Fibroblast of lung (primary cell): ENCODE data around the gene RRP36. TPM values are rescaled to one million over a fixed set of nuclear protein-coding genes. Genes with fewer than 3 reads are reported as not detected.

ENCODE experiments used
- DNase-seq, 2 donors: peaks; one replicate each; pipeline versions ENCODE4 v3.0.0 to v3.0.0-alpha.2; 2010; ENCODE audit warnings: low read depth in 2 of 2
- H2AFZ ChIP-seq: 2 replicates; pipeline ENCODE4 v1.5.1; 2012; ENCODE audit warnings: low read length, control low read depth, inconsistent platforms
- H3K27ac ChIP-seq: 2 replicates; pipeline ENCODE4 v1.5.1; 2011; ENCODE audit warnings: low read length, control low read depth; ENCODE audit not compliant: insufficient read depth
- H3K27me3 ChIP-seq: 2 replicates; pipeline ENCODE4 v1.5.1; 2011; ENCODE audit warnings: mild to moderate bottlenecking, low read length; ENCODE audit not compliant: control insufficient read depth, insufficient read depth
- H3K36me3 ChIP-seq: 2 replicates; pipeline ENCODE4 v1.5.1; 2011; ENCODE audit warnings: low read length; ENCODE audit not compliant: control insufficient read depth, insufficient read depth
- H3K4me1 ChIP-seq: 2 replicates; pipeline ENCODE4 v1.5.1; 2011; ENCODE audit warnings: low read length; ENCODE audit not compliant: control insufficient read depth, insufficient read depth; ENCODE audit errors: extremely low read depth
- H3K4me2 ChIP-seq: 2 replicates; pipeline ENCODE4 v1.5.1; 2011; ENCODE audit warnings: low read length, control low read depth; ENCODE audit not compliant: insufficient read depth; ENCODE audit errors: extremely low read depth
- H3K4me3 ChIP-seq, 4 experiments: fragments of 200-600 bp in 1 of 4; sonication (generic) in 1 of 4; replicated peaks in 1 of 4; 2 replicates each; pipeline ENCODE4 v1.5.1; 2011 to 2016; ENCODE audit warnings: low read length in 4 of 4, low read depth in 3 of 4, mild to moderate bottlenecking in 3 of 4, control low read depth in 2 of 4, inconsistent platforms in 1 of 4, mixed read lengths in 1 of 4; ENCODE audit not compliant: insufficient read depth in 1 of 4; ENCODE audit errors: control extremely low read depth in 1 of 4
- H3K79me2 ChIP-seq: 2 replicates; pipeline ENCODE4 v1.5.1; 2012; ENCODE audit warnings: mild to moderate bottlenecking, low read length, inconsistent platforms; ENCODE audit not compliant: control insufficient read depth, insufficient read depth
- H3K9ac ChIP-seq: 2 replicates; pipeline ENCODE4 v1.5.1; 2011; ENCODE audit warnings: mild to moderate bottlenecking, low read length, control low read depth; ENCODE audit not compliant: insufficient read depth
- H3K9me3 ChIP-seq: 2 replicates; pipeline ENCODE4 v1.5.1; 2012; ENCODE audit warnings: low read depth, low read length; ENCODE audit not compliant: control insufficient read depth, insufficient read depth
- H4K20me1 ChIP-seq: 2 replicates; pipeline ENCODE4 v1.5.1; 2011; ENCODE audit warnings: low read length; ENCODE audit not compliant: control insufficient read depth, insufficient read depth; ENCODE audit errors: extremely low read depth
- CTCF ChIP-seq, 2 donors: IDR thresholded peaks in 1 of 2; conservative IDR thresholded peaks in 1 of 2; 1 replicate in 1 of 2; 2 replicates in 1 of 2; pipeline ENCODE4 v1.5.1; 2011 to 2012; ENCODE audit warnings: low read length in 2 of 2, control low read depth in 1 of 2, inconsistent platforms in 1 of 2, low read depth in 1 of 2, mild to moderate bottlenecking in 1 of 2
- EZH2 ChIP-seq: IDR thresholded peaks from 2 replicates; pipeline ENCODE4 v1.5.1; 2012; ENCODE audit warnings: low read length, control low read depth, mild to moderate bottlenecking; ENCODE audit errors: missing control alignments
- polyA minus RNA-seq: library from RNA; depleted of rRNA, polyadenylated mRNA; stranded (reverse); fragments of >200 nt; gene quantifications from 2 replicates; pipeline ENCODE4 v1.2.3, GENCODE V29; 2011; ENCODE audit warnings: low replicate concordance
- polyA plus RNA-seq, 2 donors: library from polyadenylated mRNA; depleted of rRNA in 1 of 2; stranded (reverse) in 1 of 2; unstranded in 1 of 2; fragments of >200 nt; gene quantifications; 2 replicates each; pipeline ENCODE4 v1.2.1, GENCODE V29; 2011 to 2012; ENCODE audit warnings: missing spikeins in 1 of 2
- total RNA-seq: library from RNA; depleted of rRNA; stranded (reverse); fragments of >200 nt; gene quantifications from 2 replicates; pipeline ENCODE4 v1.2.1, GENCODE V29; 2014

The RRP36 gene, protein sequence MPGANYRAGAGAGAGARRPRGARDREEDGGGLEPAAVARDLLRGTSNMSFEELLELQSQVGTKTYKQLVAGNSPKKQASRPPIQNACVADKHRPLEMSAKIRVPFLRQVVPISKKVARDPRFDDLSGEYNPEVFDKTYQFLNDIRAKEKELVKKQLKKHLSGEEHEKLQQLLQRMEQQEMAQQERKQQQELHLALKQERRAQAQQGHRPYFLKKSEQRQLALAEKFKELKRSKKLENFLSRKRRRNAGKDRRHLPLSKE
- 72.4 and 73.0 TPM in 2 replicates for total RNA-seq
- polyA plus RNA-seq, result 88.0 and 110 TPM in 2 replicates
- 86.4 and 113 TPM in 2 replicates for polyA plus RNA-seq (2012)
- 20.4 and 32.4 TPM in 2 replicates for polyA minus RNA-seq

GRCh38 chr6:43021270-43022047 lies at the start of gene RRP36:
Gene RRP36, plus strand, starts transcription at chr6:43021623. Its CDS starts 32 bp downstream, at chr6:43021655.
- no peak for TF ChIP-seq EZH2
- no peak for TF ChIP-seq CTCF (conservative IDR thresholded peaks at IDR 0.05 in 1 of 2, IDR thresholded peaks at IDR 0.05 in 1 of 2; ENCODE audit: low read depth in 1 of 2, low read length in 2 of 2)

GRCh38 chr6:42971746-42972327 lies 49.6 kb upstream of the RRP36 start:
- Histone ChIP-seq H3K9ac (no peak overlapping the region), H3K4me2 (no peak overlapping the region), H3K36me3 (peaks cover 6% of the 10 kb centered on the region), H3K9me3 (no peaks in the 10 kb centered on the region), H3K4me3 (no peak overlapping the region), H4K20me1 (no peaks in the 10 kb centered on the region), H3K27ac (no peak overlapping the region), H2AFZ (no peak overlapping the region), H3K79me2 (no peaks in the 10 kb centered on the region), H3K27me3 (no peaks in the 10 kb centered on the region), H3K4me1 (no peaks in the 10 kb centered on the region)
- TF ChIP-seq EZH2 (no peak), CTCF (conservative IDR thresholded peaks at IDR 0.05 in 1 of 2, IDR thresholded peaks at IDR 0.05 in 1 of 2; ENCODE audit: low read depth in 1 of 2, low read length in 2 of 2) (no peak)
- no peak for DNase-seq

More at GRCh38 chr6:43021270-43022047, at the start of gene RRP36:
- Histone ChIP-seq H3K27me3 (no peaks in the 10 kb centered on the region), H3K36me3 (peaks cover 38% of the 10 kb centered on the region), H3K9me3 (no peaks in the 10 kb centered on the region), H3K79me2 (peaks cover 46% of the 10 kb centered on the region), H4K20me1 (no peaks in the 10 kb centered on the region), H3K9ac (peak within 1 kb of the TSS; percentile 76), H3K4me2 (peak within 1 kb of the TSS; percentile 79), H3K4me1 (peaks cover 13% of the 10 kb centered on the region), H3K4me3 (peak within 1 kb of the TSS; percentile 50 to 99 (median 90)), H3K27ac (peak within 1 kb of the TSS; percentile 78), H2AFZ (peak within 1 kb of the TSS; percentile 76)
- peak; percentile 66 to 67 for DNase-seq

GRCh38 chr6:42973926-42974325 lies 47.5 kb upstream of the RRP36 start:
- no peak for DNase-seq
- no peak overlapping the region for H2AFZ ChIP-seq

More at GRCh38 chr6:42973926-42974325, 47.5 kb upstream of the RRP36 start:
- Histone ChIP-seq H3K36me3 (peaks cover 6% of the 10 kb centered on the region), H3K4me1 (no peaks in the 10 kb centered on the region), H3K79me2 (peaks cover 10% of the 10 kb centered on the region), H3K27me3 (no peaks in the 10 kb centered on the region), H4K20me1 (no peaks in the 10 kb centered on the region), H3K9ac (no peak overlapping the region), H3K4me2 (no peak overlapping the region), H3K4me3 (no peak overlapping the region), H3K9me3 (no peaks in the 10 kb centered on the region), H3K27ac (no peak overlapping the region)
- TF ChIP-seq EZH2 (no peak), CTCF (conservative IDR thresholded peaks at IDR 0.05 in 1 of 2, IDR thresholded peaks at IDR 0.05 in 1 of 2; ENCODE audit: low read depth in 1 of 2, low read length in 2 of 2) (no peak)
